Astrocyte (in vitro differentiated cells and primary cell): ENCODE results near the gene AGRN.

Experiments
- EZH2 ChIP-seq: IDR thresholded peaks from 2 replicates; pipeline ENCODE4 v1.6.1; 2012; ENCODE audit warnings: mild to moderate bottlenecking, low read length, inconsistent platforms; ENCODE audit not compliant: insufficient read depth
- TF ChIP-seq, protein P1 (sequence below): IDR thresholded peaks from 2 replicates; pipeline ENCODE4 v1.5.1; 2011; ENCODE audit warnings: low read depth, mild to moderate bottlenecking, inconsistent platforms, low read length, moderate library complexity; ENCODE audit not compliant: insufficient read depth

DNA sequence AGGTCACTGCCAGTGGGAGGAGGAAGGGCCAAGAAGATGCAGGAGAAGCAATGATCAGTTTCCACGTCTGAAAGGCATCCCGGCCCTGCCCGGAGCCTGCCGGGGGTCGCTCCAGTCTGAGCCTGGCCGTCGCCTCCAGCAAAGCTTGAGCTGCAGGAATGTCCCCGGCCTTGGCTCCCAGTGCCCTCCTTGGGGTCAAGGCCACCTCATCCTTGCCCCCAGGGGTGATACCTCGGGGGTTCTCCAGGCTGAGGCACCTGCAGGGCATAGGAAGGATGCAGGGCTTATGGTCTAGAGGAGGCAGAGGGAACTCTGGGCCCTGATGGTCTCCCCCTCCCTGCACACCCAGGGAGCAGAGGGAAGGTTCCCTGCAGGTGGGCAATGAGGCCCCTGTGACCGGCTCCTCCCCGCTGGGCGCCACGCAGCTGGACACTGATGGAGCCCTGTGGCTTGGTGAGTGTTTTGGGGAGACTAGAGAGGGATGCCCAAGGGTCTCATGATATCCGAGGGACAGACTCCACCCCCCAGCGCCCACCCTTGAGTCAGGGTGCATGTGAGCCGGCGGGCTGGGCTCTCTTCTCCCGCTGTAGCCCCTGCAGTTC lies 34.3 kb downstream of the AGRN start:
- TF ChIP-seq, protein P1, sequence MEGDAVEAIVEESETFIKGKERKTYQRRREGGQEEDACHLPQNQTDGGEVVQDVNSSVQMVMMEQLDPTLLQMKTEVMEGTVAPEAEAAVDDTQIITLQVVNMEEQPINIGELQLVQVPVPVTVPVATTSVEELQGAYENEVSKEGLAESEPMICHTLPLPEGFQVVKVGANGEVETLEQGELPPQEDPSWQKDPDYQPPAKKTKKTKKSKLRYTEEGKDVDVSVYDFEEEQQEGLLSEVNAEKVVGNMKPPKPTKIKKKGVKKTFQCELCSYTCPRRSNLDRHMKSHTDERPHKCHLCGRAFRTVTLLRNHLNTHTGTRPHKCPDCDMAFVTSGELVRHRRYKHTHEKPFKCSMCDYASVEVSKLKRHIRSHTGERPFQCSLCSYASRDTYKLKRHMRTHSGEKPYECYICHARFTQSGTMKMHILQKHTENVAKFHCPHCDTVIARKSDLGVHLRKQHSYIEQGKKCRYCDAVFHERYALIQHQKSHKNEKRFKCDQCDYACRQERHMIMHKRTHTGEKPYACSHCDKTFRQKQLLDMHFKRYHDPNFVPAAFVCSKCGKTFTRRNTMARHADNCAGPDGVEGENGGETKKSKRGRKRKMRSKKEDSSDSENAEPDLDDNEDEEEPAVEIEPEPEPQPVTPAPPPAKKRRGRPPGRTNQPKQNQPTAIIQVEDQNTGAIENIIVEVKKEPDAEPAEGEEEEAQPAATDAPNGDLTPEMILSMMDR = no peak
- TF ChIP-seq EZH2 = no peak
